D721Med (cell line): ENCODE results near the gene MTMR10.

Experiments used
- DNase-seq: peaks from one replicate; pipeline ENCODE4 v3.0.0; 2011; ENCODE audit warnings: low spot score; ENCODE audit not compliant: insufficient read length
- FAIRE-seq: peaks from 2 replicates; lab custom pipeline; 2011; peaks lifted over from hg19 to GRCh38; lab: Jason Lieb, UNC
- TF ChIP-seq, protein P1 (sequence below): IDR thresholded peaks from 2 replicates; pipeline ENCODE4 v1.5.1; 2012; ENCODE audit warnings: mild to moderate bottlenecking, control low read depth; ENCODE audit not compliant: insufficient read depth; ENCODE audit errors: missing control alignments

MTMR10 gene

DNA sequence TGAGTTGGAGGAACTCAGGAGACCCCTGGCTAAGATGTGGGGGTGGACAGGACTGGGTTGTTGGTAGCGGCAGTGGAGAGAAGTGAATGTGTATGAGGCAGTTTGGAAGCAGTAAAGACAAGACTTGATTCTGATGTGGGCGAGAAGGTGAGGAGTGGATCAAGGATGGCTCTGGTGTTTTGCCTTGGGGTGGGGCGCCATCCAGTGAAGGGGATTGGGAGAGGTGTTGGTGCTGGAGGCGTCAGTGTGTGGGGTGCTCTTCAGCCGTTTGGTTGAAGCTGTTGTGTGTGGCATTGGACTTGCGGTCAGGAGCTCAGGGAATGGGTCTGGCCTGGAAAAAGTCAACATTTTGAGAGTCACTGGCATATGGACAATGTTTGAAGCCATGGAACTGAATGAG, 74.4 kb downstream of the MTMR10 start:
- DNase-seq (no peak), FAIRE-seq (no peak)
- TF ChIP-seq, protein P1, sequence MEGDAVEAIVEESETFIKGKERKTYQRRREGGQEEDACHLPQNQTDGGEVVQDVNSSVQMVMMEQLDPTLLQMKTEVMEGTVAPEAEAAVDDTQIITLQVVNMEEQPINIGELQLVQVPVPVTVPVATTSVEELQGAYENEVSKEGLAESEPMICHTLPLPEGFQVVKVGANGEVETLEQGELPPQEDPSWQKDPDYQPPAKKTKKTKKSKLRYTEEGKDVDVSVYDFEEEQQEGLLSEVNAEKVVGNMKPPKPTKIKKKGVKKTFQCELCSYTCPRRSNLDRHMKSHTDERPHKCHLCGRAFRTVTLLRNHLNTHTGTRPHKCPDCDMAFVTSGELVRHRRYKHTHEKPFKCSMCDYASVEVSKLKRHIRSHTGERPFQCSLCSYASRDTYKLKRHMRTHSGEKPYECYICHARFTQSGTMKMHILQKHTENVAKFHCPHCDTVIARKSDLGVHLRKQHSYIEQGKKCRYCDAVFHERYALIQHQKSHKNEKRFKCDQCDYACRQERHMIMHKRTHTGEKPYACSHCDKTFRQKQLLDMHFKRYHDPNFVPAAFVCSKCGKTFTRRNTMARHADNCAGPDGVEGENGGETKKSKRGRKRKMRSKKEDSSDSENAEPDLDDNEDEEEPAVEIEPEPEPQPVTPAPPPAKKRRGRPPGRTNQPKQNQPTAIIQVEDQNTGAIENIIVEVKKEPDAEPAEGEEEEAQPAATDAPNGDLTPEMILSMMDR, result no peak

DNA sequence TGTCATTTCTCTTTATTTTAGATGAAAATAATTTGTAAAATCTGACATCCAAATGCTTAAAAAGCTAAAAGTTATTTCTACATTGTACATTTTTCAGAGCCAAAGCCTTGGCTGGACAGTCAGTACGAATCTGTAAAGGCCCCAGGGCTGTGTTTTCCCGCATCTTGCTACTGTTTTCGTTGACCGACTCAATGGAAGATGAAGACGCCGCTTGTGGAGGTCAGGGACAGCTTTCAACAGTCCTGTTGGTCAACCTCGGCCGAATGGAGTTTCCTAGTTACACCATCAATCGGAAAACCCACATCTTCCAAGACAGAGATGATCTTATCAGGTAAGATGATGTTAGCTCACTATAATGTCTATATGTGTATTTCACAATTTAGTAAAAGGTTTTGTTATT, 77.7 kb downstream of the MTMR10 start:
- TF ChIP-seq, protein P1, result no peak
- no peak for DNase-seq
- FAIRE-seq, result no peak

DNA sequence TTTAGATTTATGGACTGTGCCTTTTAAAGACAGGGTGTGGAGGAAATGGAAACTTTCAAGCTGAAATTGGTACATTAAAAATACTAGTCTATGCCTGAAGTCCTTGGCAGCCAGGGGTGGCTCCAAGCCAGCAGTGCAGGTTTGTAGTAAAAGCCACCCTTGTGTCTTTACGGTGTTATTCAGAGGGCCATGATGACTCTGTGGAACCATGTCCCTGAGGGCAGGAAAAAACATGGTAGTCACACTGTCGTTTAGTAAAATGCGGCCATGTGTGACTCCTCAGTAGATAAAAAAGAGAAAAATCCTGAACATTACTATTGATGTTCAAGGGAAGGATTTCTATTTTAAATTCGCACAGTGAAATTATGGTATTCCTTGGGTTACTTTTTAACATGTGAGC, 85.1 kb downstream of the MTMR10 start:
- TF ChIP-seq, protein P1, result no peak
- DNase-seq (no peak), FAIRE-seq (no peak)

- no peak for DNase-seq
- TF ChIP-seq, protein P1, result no peak
- FAIRE-seq, result no peak
Observed at GRCh38 chr15:30905821-30906220, 85.6 kb downstream of the MTMR10 start.

GRCh38 chr15:30904812-30905211, 86.6 kb downstream of the MTMR10 start:
- TF ChIP-seq, protein P1, result no peak
- DNase-seq (no peak), FAIRE-seq (no peak)

- FAIRE-seq (no peak), DNase-seq (peak; percentile 72)
- TF ChIP-seq, protein P1, result peak; percentile 0
Observed at GRCh38 chr15:30903497-30904187, 87.8 kb downstream of the MTMR10 start, which contains the start of gene FAN1. TSS of gene FAN1 (plus strand) at chr15:30903915. CDS start at chr15:30904664, 749 bp downstream.

GRCh38 chr15:30901889-30902288, 89.5 kb downstream of the MTMR10 start:
- FAIRE-seq (no peak), DNase-seq (no peak)
- TF ChIP-seq, protein P1, result no peak
